HG03108 (cell line): ENCODE data around the gene TMEM115.

Experiments used
- ATAC-seq: cut with Tn5 transposase; IDR thresholded peaks from one replicate; pipeline ENCODE4 v1.9.1; 2021; ENCODE audit warnings: moderate library complexity; ENCODE audit not compliant: unreplicated experiment

The TMEM115 gene

GRCh38 chr3:50336452-50337174 lies 22.7 kb downstream of the TMEM115 start:
- peak; percentile 21 for ATAC-seq

DNA sequence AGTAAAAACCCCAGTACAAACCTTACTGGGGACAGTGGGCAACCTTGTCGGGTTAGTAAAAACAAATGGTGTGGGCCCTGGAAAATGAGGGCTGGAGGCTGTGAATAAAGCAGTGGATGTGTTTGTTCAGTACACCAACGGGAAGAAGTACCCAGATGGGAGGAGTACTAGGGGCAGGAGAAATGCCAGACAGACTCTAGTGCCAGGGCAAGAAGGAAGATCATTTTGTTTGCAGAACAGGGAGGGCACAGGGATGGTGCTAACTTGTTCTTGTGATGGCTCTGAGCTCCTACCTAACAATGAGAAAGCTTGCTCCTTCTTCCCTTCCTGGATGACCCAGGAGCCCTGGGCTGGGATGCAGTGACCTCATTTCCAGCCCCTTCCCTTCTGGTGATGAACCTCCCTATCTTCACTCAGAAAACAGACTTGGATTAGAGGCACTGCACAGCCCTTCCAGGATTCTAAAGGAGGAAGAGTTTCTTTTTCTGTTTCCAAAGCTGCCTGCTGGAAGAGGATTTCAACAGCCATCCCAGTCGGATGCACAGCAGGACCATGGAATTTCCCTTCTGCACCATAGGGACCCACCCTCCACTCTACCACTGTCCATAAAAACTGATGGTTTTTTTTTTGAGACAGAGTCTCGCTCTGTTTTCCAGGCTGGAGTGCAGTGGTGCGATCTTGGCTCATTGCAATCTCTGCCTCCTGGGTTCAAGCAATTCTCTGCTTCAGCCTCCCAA lies 24.8 kb downstream of the TMEM115 start:
- no peak for ATAC-seq

GRCh38 chr3:50333744-50334328 lies 25.5 kb downstream of the TMEM115 start:
- no peak for ATAC-seq

DNA sequence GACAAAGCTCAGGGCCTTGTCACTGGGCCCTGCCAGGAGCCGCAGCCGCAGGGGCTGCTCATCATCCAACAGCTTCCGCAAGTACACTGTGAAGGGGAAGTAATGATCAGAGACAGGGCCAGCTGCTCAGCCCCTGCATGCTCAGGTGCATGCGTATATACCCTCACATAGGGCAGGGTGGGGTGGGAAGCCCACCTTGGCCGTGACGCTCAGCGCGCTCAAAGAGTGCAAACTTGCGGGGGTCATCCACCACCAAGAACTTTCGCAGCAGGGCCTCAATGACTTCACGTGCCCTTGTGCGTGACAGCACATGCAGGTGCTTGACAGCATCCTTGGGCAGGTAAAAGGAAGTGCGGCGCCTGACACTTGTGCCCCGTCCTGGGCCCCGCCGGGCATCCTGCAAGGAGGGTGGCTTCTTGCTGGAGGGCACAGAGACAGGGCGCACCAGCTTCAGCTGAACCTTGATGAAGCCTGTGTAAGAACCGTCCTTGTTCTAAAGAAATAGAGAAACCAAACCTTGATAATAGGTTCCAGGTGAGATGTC lies 27.9 kb downstream of the TMEM115 start:
- no peak for ATAC-seq

DNA sequence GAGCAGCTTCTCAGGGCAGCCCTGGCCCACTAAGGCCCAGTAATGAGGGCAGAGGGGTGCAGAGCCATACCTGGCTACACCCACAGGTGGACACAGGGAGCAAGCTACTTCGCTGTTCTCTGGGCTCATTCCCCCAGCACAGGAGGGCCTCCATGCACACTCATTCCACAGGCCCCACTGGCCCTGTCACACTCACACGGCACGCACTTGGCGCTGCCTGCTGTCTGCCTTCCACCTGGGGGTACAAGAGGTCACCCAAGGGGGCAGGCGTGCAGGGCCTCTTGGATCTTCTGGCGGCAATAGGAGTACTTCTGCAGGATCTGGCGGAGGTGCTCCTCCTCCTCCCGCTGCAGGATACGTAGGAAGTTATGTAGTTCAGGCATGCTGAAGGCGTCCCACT lies 29.0 kb downstream of the TMEM115 start:
- no peak for ATAC-seq

DNA sequence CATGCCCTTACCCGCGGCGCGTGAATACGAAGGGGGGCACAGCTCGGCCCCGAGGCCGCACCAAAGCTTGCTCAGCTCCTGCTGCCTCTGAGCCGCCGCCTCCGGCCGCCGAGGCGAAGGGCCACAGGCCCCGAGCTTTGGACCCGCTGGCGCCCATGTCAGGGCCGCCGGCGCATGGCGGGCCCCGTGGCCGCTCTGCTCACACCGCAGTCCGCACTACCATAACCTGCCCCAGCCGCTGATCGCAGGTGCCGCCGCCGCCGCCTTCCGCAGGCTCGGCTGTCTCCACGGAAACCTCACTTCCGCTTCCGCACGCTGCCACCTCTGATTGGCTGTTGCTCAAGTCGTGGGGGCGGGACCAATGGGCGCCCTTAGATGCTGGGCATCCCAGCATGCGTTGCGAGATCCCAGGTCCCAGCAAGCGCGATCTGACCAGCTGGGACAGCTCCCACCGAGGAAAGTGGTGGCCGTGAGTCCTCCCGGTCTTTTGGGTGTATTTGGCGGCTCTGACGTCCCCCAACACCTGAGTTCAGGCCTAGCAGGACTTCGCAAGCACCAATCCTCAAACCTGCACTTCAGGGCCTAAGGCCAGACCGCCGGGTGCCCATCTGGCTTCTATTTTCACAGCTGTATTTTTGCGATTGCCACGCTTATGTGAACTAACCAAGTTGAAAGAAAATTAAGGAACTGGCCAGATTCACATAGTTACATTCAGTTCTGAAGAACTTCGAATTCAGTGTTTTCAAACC lies 31.2 kb downstream of the TMEM115 start, which contains the start of gene TUSC2:
TSS of gene TUSC2 (minus strand) at position 281 of the 749 bp plus-strand sequence. CDS start at position 157, 124 bp downstream.
- ATAC-seq: peak; percentile 80

DNA sequence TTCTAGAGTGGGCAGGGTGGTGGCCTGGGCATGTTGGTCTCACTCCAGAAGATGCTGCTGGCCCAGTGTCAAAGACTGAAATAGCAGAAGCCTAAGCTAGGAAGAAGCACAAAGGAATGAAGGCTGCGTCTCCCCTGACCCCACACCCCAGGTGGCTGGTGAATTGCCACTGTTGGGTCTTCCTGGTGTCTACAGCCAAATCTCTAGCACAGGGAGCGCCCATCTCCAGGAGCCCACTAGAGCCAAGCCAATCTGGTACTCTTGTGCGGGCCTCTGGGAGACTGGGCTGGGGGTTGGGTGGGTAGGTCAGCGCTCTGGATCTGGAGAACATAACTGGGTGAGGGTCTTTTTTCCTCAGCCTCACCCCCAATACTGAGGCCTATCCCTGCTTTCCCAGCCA lies 32.2 kb downstream of the TMEM115 start:
- no peak for ATAC-seq

GRCh38 chr3:50326182-50326541 lies 33.2 kb downstream of the TMEM115 start:
- no peak for ATAC-seq

- ATAC-seq: no peak
Observed at GRCh38 chr3:50325497-50326181, 33.7 kb downstream of the TMEM115 start.

- no peak for ATAC-seq
Observed at GRCh38 chr3:50325113-50325480, 34.2 kb downstream of the TMEM115 start.

DNA sequence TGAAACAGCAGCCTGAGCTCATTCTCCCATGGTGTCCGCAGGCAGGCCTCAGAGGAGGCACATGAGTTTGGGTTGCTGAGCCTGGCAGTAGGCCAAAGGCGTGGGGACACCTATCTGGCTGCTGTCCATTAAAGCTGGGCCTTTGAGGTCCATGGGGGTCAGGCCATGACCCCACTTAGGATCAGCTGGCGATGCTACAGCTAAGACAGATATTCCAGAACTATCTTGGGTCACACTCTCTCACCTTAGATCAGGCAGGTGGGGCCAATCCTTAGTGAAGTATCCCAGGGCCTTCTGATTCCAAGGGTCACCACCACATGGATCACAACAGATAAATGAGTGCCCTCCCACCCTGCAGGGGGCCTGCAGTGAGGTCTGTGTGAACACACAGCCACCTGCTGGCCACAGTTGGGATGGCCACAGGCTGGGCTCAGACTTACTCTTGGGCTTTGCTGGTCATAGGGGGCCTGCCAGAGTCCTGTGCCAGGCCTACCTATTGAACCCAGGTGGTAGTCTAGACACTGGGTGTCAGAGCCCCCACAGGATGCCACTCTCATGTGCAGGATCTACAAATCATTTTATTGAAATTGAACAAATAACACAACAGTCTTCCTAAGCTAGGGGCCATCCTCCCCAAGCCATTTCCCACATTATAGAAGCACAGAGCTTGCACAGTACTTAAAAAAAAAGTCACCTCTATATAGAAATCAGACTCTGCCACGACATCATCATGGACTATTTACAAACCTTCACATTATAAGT lies 34.8 kb downstream of the TMEM115 start:
- no peak for ATAC-seq

DNA sequence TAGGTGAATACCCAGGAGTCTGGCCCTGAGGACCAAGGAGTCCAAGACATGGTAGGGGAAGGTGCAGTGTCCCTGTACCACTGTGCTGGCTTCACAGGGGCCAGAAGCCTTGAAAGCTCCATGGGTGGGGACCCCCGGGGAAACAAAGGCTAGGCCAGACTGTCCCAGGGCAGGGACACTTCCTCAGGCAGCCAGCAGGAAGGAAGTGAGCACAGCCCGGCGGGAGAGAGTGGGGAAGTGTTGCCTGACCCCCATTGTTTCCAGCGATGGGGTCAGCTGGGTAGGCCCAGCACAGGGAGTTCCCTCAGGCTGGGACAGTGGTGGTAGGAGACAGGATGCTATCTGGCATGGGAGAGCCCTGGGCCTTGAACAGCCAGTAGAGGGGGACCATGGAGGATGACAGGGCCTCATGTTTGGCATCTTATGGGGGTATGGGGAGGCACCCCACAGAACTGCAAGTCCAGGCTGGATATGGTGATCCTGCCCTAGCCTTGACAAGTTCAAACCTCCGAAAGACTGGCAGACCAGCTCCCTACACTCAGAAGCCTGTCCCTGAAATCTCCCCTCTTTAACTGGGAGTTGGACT lies 35.6 kb downstream of the TMEM115 start:
- no peak for ATAC-seq

GRCh38 chr3:50323092-50323600 lies 36.2 kb downstream of the TMEM115 start:
- ATAC-seq: no peak

DNA sequence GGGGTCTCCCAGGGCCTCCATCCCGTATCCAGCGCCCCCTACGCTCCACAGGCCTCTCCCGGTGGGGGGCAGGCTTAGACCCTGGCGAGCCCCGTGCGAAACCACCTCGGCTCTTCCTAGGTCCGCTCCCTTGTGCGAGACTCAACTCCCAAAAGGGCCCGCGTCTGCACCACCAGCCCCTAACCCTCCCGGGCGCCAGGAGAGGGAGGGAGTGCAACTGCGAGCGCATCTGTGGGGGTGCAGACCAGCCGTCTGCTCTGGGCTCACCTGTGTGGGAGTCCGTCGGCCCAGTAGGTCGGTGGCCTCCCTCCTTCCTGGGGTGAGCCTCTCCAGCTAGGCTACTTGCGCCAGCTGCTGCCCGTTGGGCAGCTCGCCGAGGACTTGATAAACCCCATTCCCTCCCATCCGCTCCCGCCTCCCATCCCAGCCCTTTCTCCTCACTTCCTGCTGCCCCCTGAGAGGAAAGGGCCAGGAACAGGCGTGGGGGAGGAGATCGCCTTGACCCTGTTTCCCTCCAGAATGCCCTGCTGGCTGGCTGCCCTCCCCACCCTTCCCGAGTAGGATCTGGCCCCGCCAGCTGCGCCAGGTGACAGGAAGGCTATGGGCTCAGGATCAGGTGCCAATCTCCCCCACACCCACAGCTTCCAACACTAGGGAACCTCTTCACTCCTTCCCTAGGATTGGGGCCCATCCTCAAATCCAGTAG lies 36.8 kb downstream of the TMEM115 start, which contains the start of gene HYAL2:
TSS of gene HYAL2 (minus strand) at position 360 of the 706 bp plus-strand sequence. CDS start 2,256 bp downstream, outside the sequence.
- no peak for ATAC-seq

GRCh38 chr3:50322115-50322385 lies 37.3 kb downstream of the TMEM115 start:
- no peak for ATAC-seq

GRCh38 chr3:50321336-50322114 lies 37.8 kb downstream of the TMEM115 start:
- peak; percentile 66 for ATAC-seq

GRCh38 chr3:50320853-50321335 lies 38.4 kb downstream of the TMEM115 start:
- ATAC-seq: peak; percentile 52
